Mucosa of descending colon (tissue), 3 donors: ENCODE results near the gene TOP2B. TPM values are rescaled to one million over a fixed set of nuclear protein-coding genes. Genes with fewer than 3 reads are reported as not detected.

Experiments
- ATAC-seq: fragments of 200-7000 bp; cut with Tn5 transposase; one replicate; pipeline ENCODE4 v1.9.1; 2020; ENCODE audit warnings: mild to moderate bottlenecking, moderate library complexity
- DNase-seq, 3 donors: peaks; one replicate each; pipeline ENCODE4 v3.0.0-alpha.2; 2020
- H3K36me3 ChIP-seq: fragments of 200-600 bp; one replicate; pipeline ENCODE4 v1.8.0; 2021; ENCODE audit warnings: low read depth, mild to moderate bottlenecking
- H3K4me1 ChIP-seq: fragments of 200-600 bp; one replicate; pipeline ENCODE4 v1.8.0; 2021; ENCODE audit warnings: low read depth, mild to moderate bottlenecking
- H3K4me3 ChIP-seq: fragments of 200-600 bp; one replicate; pipeline ENCODE4 v1.8.0; 2021; ENCODE audit warnings: mild to moderate bottlenecking
- H3K9me3 ChIP-seq: fragments of 200-600 bp; one replicate; pipeline ENCODE4 v1.8.0; 2021; ENCODE audit warnings: mild to moderate bottlenecking
- CTCF ChIP-seq: fragments of 200-600 bp; IDR thresholded peaks from one replicate; pipeline ENCODE4 v1.8.0; 2022; ENCODE audit warnings: antibody characterized with exemption, mild to moderate bottlenecking
- intact Hi-C, 2 donors: fragments of 100-400 bp; cut with DNase I in 1 of 2; cut with micrococcal nuclease in 1 of 2; formaldehyde crosslinking; loops; one replicate each; pipeline versions ENCODE4 v1.11.0 to v1.11.1; 2022; cut with DNase I, micrococcal nuclease
- total RNA-seq, 3 donors: library from RNA; stranded (reverse); fragmentation: NEBNext Ultra II Directional in 2 of 3; extraction: Animal tissue kit (Norgen Biotek cat#: 25700) in 2 of 3; gene quantifications; one replicate each; pipeline versions ENCODE4 v1.2.1 to v1.2.4, GENCODE V29; 2021 to 2023
- donor health status: DM: no; HTN: no; CAD: no; lungs with moderate emphysema.
- donor health status: DM: no; HTN: no; CAD: no.
- donor health status: DM: no; HTN: yes; CAD: no.

Gene TOP2B
- total RNA-seq, 3 donors from 2014 or later = 72.1 to 111 (median 91.6) TPM

- no peaks in the 10 kb centered on the region for H3K4me1 ChIP-seq
- ATAC-seq (no peak), DNase-seq (no peak)
- no peak for TF ChIP-seq CTCF
- intact Hi-C loops = no loop called here
- H3K4me3 ChIP-seq = no peak overlapping the region
- no peaks in the 10 kb centered on the region for H3K36me3 ChIP-seq
- H3K9me3 ChIP-seq = no peaks in the 10 kb centered on the region
Measured at GRCh38 chr3:25690768-25691533, 26.2 kb upstream of the TOP2B start.

- intact Hi-C loops = no loop called here
- Histone ChIP-seq H3K4me3 (no peak overlapping the region), H3K4me1 (no peaks in the 10 kb centered on the region), H3K9me3 (no peaks in the 10 kb centered on the region), H3K36me3 (no peaks in the 10 kb centered on the region)
- no peak for DNase-seq
- TF ChIP-seq CTCF = no peak
- ATAC-seq = no peak
Measured at GRCh38 chr3:25689226-25689625, 24.5 kb upstream of the TOP2B start.

GRCh38 chr3:25687742-25688141 is 23.0 kb upstream of the TOP2B start:
- no peaks in the 10 kb centered on the region for H3K36me3 ChIP-seq
- no peak for TF ChIP-seq CTCF
- H3K4me1 ChIP-seq = no peaks in the 10 kb centered on the region
- H3K4me3 ChIP-seq = no peak overlapping the region
- no peaks in the 10 kb centered on the region for H3K9me3 ChIP-seq
- DNase-seq (peak in 1 of 3 donors; percentile 35), ATAC-seq (peak; percentile 89)
- intact Hi-C loops = no loop called here

GRCh38 chr3:25686766-25687165 is 22.1 kb upstream of the TOP2B start:
- ATAC-seq = no peak
- Histone ChIP-seq H3K4me1 (no peaks in the 10 kb centered on the region), H3K36me3 (no peaks in the 10 kb centered on the region), H3K4me3 (no peak overlapping the region), H3K9me3 (no peaks in the 10 kb centered on the region)
- intact Hi-C loops = no loop called here
- DNase-seq = no peak
- no peak for TF ChIP-seq CTCF

GRCh38 chr3:25683882-25684281 is 19.2 kb upstream of the TOP2B start:
- intact Hi-C loops = no loop called here
- no peak overlapping the region for H3K4me3 ChIP-seq
- ATAC-seq = no peak
- DNase-seq = no peak
- no peak for TF ChIP-seq CTCF
- H3K9me3 ChIP-seq = no peaks in the 10 kb centered on the region
- H3K36me3 ChIP-seq = no peaks in the 10 kb centered on the region
- no peaks in the 10 kb centered on the region for H3K4me1 ChIP-seq

- no peak for DNase-seq
- H3K4me3 ChIP-seq = no peak overlapping the region
- TF ChIP-seq CTCF = no peak
- ATAC-seq = no peak
- no peaks in the 10 kb centered on the region for H3K36me3 ChIP-seq
- H3K9me3 ChIP-seq = no peaks in the 10 kb centered on the region
- intact Hi-C loops = no loop called here
- no peaks in the 10 kb centered on the region for H3K4me1 ChIP-seq
Measured at GRCh38 chr3:25683410-25683809, 18.7 kb upstream of the TOP2B start.
